Gastroesophageal sphincter (tissue), 4 donors: ENCODE data around the gene CAPRIN2. TPM values are rescaled to one million over a fixed set of nuclear protein-coding genes. Genes with fewer than 3 reads are reported as not detected.

Source experiments
- ATAC-seq: fragments of 150-250 bp; one replicate; pipeline ENCODE4 v1.9.1; 2016; ENCODE audit warnings: mild to moderate bottlenecking, moderate library complexity
- H3K27ac ChIP-seq, 4 donors: fragments of 200-600 bp; sonication (generic) in 3 of 4; 1 replicate in 3 of 4; 2 replicates in 1 of 4; pipeline ENCODE4 v1.5.1; 2016 to 2019
- H3K27me3 ChIP-seq: fragments of 200-600 bp; sonication (generic); one replicate; pipeline ENCODE4 v1.5.1; 2019
- H3K36me3 ChIP-seq, 2 donors: fragments of 200-600 bp; sonication (generic); one replicate each; pipeline ENCODE4 v1.5.1; 2019; ENCODE audit warnings: control low read depth in 1 of 2
- H3K4me1 ChIP-seq, 3 donors: fragments of 200-600 bp; sonication (generic); 1 replicate in 2 of 3; 2 replicates in 1 of 3; pipeline ENCODE4 v1.5.1; 2016 to 2019; ENCODE audit warnings: control low read depth in 2 of 3
- H3K4me3 ChIP-seq, 2 donors: fragments of 200-600 bp; sonication (generic); one replicate each; pipeline ENCODE4 v1.5.1; 2019; ENCODE audit warnings: mild to moderate bottlenecking in 1 of 2, moderate library complexity in 1 of 2
- H3K9me3 ChIP-seq, 3 donors: fragments of 200-600 bp; sonication (generic); one replicate each; pipeline ENCODE4 v1.5.1; 2017 to 2019; ENCODE audit warnings: control low read depth in 2 of 3
- EP300 ChIP-seq: sonication (generic); formaldehyde crosslinking; IDR thresholded peaks from one replicate; pipeline ENCODE4 v1.6.1; 2017; ENCODE audit warnings: antibody characterized with exemption, mild to moderate bottlenecking
- POLR2A ChIP-seq, 2 donors: fragments of 450-650 bp; IDR thresholded peaks; one replicate each; pipeline ENCODE4 v1.6.1; 2017; ENCODE audit warnings: antibody characterized with exemption in 2 of 2, mild to moderate bottlenecking in 2 of 2, moderate library complexity in 1 of 2
- POLR2AphosphoS5 ChIP-seq: sonication (generic); formaldehyde crosslinking; IDR thresholded peaks from one replicate; pipeline ENCODE4 v1.6.1; 2017; ENCODE audit warnings: antibody characterized with exemption
- WGBS, 2 donors: methylation state at CpG; one replicate each; pipeline ENCODE4 v1.1.5; 2018; ENCODE audit warnings: low coverage in 1 of 2; 5-methylcytosine and 5-hydroxymethylcytosine counted together
- total RNA-seq, 4 donors: library from RNA; depleted of rRNA; stranded (reverse); fragments of >200 nt; gene quantifications; one replicate each; pipeline ENCODE4 v1.1.0, GENCODE V29; 2016
- TF ChIP-seq, protein P1 (sequence below), 4 experiments: fragments of 200-600 bp in 2 of 4; fragments of 450-650 bp in 2 of 4; sonication (generic) in 1 of 4; IDR thresholded peaks; one replicate each; pipeline ENCODE4 v1.5.1; 2017 to 2019; ENCODE audit warnings: antibody characterized with exemption in 4 of 4, mild to moderate bottlenecking in 2 of 4, moderate library complexity in 2 of 4

Gene CAPRIN2
- total RNA-seq, 4 donors from 2014 or later: 20.5 to 38.3 (median 27.8) TPM

- Histone ChIP-seq H3K9me3 (no peaks in the 10 kb centered on the region), H3K27me3 (no peaks in the 10 kb centered on the region), H3K27ac (peak overlapping the region; percentile 85 to 94 (median 93)), H3K4me3 (peak overlapping the region; percentile 67 to 93), H3K36me3 (no peaks in the 10 kb centered on the region), H3K4me1 (peaks cover 0 to 34% (median 6%) of the 10 kb centered on the region in 3 donors)
- 14 to 15% methylated on average over 7 of the region's 7 CpGs for WGBS, 2 donors
- ATAC-seq: no peak
- TF ChIP-seq, protein P1, sequence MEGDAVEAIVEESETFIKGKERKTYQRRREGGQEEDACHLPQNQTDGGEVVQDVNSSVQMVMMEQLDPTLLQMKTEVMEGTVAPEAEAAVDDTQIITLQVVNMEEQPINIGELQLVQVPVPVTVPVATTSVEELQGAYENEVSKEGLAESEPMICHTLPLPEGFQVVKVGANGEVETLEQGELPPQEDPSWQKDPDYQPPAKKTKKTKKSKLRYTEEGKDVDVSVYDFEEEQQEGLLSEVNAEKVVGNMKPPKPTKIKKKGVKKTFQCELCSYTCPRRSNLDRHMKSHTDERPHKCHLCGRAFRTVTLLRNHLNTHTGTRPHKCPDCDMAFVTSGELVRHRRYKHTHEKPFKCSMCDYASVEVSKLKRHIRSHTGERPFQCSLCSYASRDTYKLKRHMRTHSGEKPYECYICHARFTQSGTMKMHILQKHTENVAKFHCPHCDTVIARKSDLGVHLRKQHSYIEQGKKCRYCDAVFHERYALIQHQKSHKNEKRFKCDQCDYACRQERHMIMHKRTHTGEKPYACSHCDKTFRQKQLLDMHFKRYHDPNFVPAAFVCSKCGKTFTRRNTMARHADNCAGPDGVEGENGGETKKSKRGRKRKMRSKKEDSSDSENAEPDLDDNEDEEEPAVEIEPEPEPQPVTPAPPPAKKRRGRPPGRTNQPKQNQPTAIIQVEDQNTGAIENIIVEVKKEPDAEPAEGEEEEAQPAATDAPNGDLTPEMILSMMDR (IDR thresholded peaks at IDR 0.05): no peak
- no peak for TF ChIP-seq POLR2AphosphoS5
- no peak for TF ChIP-seq EP300
- TF ChIP-seq POLR2A (IDR thresholded peaks at IDR 0.05): no peak
These were observed 628 bp upstream of the CAPRIN2 start for GRCh38 chr12:30755395-30755762.

- no peaks in the 10 kb centered on the region for H3K36me3 ChIP-seq
- no peaks in the 10 kb centered on the region for H3K9me3 ChIP-seq
- peak overlapping the region; percentile 67 to 93 for H3K4me3 ChIP-seq
- H3K27ac ChIP-seq: peak overlapping the region; percentile 19 to 94 (median 93)
- WGBS, 2 donors: no CpG with 5 or more reads among the region's 40 CpGs
- ATAC-seq: no peak
- TF ChIP-seq EP300 (no peak), POLR2A (IDR thresholded peaks at IDR 0.05) (no peak), POLR2AphosphoS5 (no peak)
- TF ChIP-seq, protein P1 (IDR thresholded peaks at IDR 0.05): no peak
- no peaks in the 10 kb centered on the region for H3K27me3 ChIP-seq
- H3K4me1 ChIP-seq: peaks cover 0 to 34% (median 6%) of the 10 kb centered on the region in 3 donors
These were observed 385 bp downstream of the CAPRIN2 start for GRCh38 chr12:30754383-30754749.

GRCh38 chr12:30753751-30754382 is 884 bp downstream of the CAPRIN2 start:
- TF ChIP-seq EP300: no peak
- no peak for TF ChIP-seq POLR2A (IDR thresholded peaks at IDR 0.05)
- TF ChIP-seq POLR2AphosphoS5: no peak
- TF ChIP-seq, protein P1 (IDR thresholded peaks at IDR 0.05): no peak
- peak overlapping the region; percentile 67 to 93 for H3K4me3 ChIP-seq
- WGBS, 2 donors: 17% methylated on average over 11 to 14 of the region's 18 CpGs
- peaks cover 0 to 34% (median 6%) of the 10 kb centered on the region in 3 donors for H3K4me1 ChIP-seq
- no peaks in the 10 kb centered on the region for H3K9me3 ChIP-seq
- H3K27ac ChIP-seq: peak overlapping the region; percentile 19 to 94 (median 93)
- H3K36me3 ChIP-seq: no peaks in the 10 kb centered on the region
- ATAC-seq: no peak
- no peaks in the 10 kb centered on the region for H3K27me3 ChIP-seq

GRCh38 chr12:30753233-30753632 is 1.5 kb downstream of the CAPRIN2 start:
- TF ChIP-seq, protein P1 (IDR thresholded peaks at IDR 0.05): peak in 1 of 4 experiments; percentile 9
- TF ChIP-seq POLR2AphosphoS5: no peak
- Histone ChIP-seq H3K27me3 (no peaks in the 10 kb centered on the region), H3K36me3 (no peaks in the 10 kb centered on the region), H3K4me1 (peaks cover 0 to 34% (median 6%) of the 10 kb centered on the region in 3 donors), H3K9me3 (no peaks in the 10 kb centered on the region), H3K27ac (peak overlapping the region in 1 of 4 donors; percentile 92), H3K4me3 (peak overlapping the region; percentile 67 to 93)
- 76 to 88% methylated on average over 2 to 3 of the region's 3 CpGs for WGBS, 2 donors
- ATAC-seq: no peak

DNA sequence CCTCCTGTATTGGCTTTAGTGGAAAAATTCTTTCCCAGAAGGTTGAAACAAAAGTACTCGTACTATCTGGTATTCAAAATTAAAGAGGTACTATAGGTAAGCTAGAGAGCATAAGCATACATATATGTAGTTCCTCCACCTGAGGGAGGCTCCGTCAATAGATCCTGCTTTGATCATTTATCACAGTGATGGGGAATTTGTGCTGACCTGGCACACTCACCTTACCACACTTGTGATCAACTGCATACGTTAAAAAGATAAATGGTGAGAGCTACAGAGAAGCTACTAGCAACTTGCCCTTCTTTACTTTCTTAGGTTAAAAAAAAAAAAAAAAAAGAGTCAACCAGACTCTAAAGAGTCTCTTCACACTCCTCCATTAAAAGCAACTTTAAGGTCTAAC is 2.5 kb downstream of the CAPRIN2 start:
- WGBS, 2 donors: 79 to 82% methylated on average over 2 to 3 of the region's 3 CpGs
- H3K4me3 ChIP-seq: no peak overlapping the region
- peaks cover 0 to 3% of the 10 kb centered on the region in 2 donors for H3K36me3 ChIP-seq
- peaks cover 0 to 34% (median 6%) of the 10 kb centered on the region in 3 donors for H3K4me1 ChIP-seq
- TF ChIP-seq, protein P1 (IDR thresholded peaks at IDR 0.05): no peak
- TF ChIP-seq POLR2AphosphoS5 (no peak), EP300 (no peak), POLR2A (IDR thresholded peaks at IDR 0.05) (no peak)
- no peaks in the 10 kb centered on the region for H3K9me3 ChIP-seq
- no peak for ATAC-seq
- no peaks in the 10 kb centered on the region for H3K27me3 ChIP-seq
- H3K27ac ChIP-seq: no peak overlapping the region
